Nephron progenitor cell (in vitro differentiated cells): ENCODE results near the gene COPB2.

ENCODE experiments used
- DNase-seq: peaks from one replicate; pipeline ENCODE4 v3.0.0; 2021
- H3K27ac Mint-ChIP-seq: 2 replicates; pipeline ENCODE4 v1.8.0; 2021; ENCODE audit warnings: mild to moderate bottlenecking, moderate library complexity, mixed read lengths
- H3K27me3 Mint-ChIP-seq: 2 replicates; pipeline ENCODE4 v1.8.0; 2021; ENCODE audit warnings: mild to moderate bottlenecking, low read depth, mixed read lengths; ENCODE audit not compliant: poor library complexity
- H3K36me3 Mint-ChIP-seq: 2 replicates; pipeline ENCODE4 v1.8.0; 2021; ENCODE audit warnings: low read depth, mixed read lengths
- H3K4me1 Mint-ChIP-seq: 2 replicates; pipeline ENCODE4 v1.8.0; 2021; ENCODE audit warnings: mixed read lengths
- H3K4me3 Mint-ChIP-seq: 2 replicates; pipeline ENCODE4 v1.8.0; 2021; ENCODE audit warnings: mild to moderate bottlenecking, moderate library complexity, mixed read lengths
- H3K9me3 Mint-ChIP-seq: 2 replicates; pipeline ENCODE4 v1.8.0; 2021; ENCODE audit warnings: mild to moderate bottlenecking, moderate library complexity, mixed read lengths
- CTCF ChIP-seq: fragments of 200-600 bp; sonication (generic); IDR thresholded peaks from 2 replicates; pipeline ENCODE4 v1.5.0; 2021; ENCODE audit warnings: antibody characterized with exemption

The COPB2 gene

GRCh38 chr3:139312416-139312815 is 77.0 kb downstream of the COPB2 start:
- Mint-ChIP-seq H3K36me3 (no peaks in the 10 kb centered on the region), H3K9me3 (no peaks in the 10 kb centered on the region), H3K4me1 (peaks cover 21% of the 10 kb centered on the region), H3K4me3 (no peak overlapping the region), H3K27ac (peak overlapping the region; percentile 55), H3K27me3 (peaks cover 26% of the 10 kb centered on the region)
- no peak for DNase-seq
- no peak for TF ChIP-seq CTCF

GRCh38 chr3:139311557-139311956 is 77.9 kb downstream of the COPB2 start:
- Mint-ChIP-seq H3K27ac (no peak overlapping the region), H3K36me3 (no peaks in the 10 kb centered on the region), H3K4me3 (no peak overlapping the region), H3K4me1 (peaks cover 21% of the 10 kb centered on the region), H3K27me3 (peaks cover 20% of the 10 kb centered on the region), H3K9me3 (no peaks in the 10 kb centered on the region)
- DNase-seq = no peak
- TF ChIP-seq CTCF = no peak

GRCh38 chr3:139310474-139310933 is 78.9 kb downstream of the COPB2 start:
- no peak overlapping the region for H3K4me3 Mint-ChIP-seq
- H3K36me3 Mint-ChIP-seq = no peaks in the 10 kb centered on the region
- no peaks in the 10 kb centered on the region for H3K9me3 Mint-ChIP-seq
- H3K27me3 Mint-ChIP-seq = peaks cover 19% of the 10 kb centered on the region
- H3K27ac Mint-ChIP-seq = no peak overlapping the region
- no peak for DNase-seq
- H3K4me1 Mint-ChIP-seq = peaks cover 21% of the 10 kb centered on the region
- no peak for TF ChIP-seq CTCF

- DNase-seq = no peak
- no peak overlapping the region for H3K27ac Mint-ChIP-seq
- H3K4me3 Mint-ChIP-seq = no peak overlapping the region
- no peak for TF ChIP-seq CTCF
- H3K27me3 Mint-ChIP-seq = peaks cover 14% of the 10 kb centered on the region
- H3K4me1 Mint-ChIP-seq = peaks cover 21% of the 10 kb centered on the region
- H3K9me3 Mint-ChIP-seq = no peaks in the 10 kb centered on the region
- no peaks in the 10 kb centered on the region for H3K36me3 Mint-ChIP-seq
Measured at GRCh38 chr3:139309880-139310279, 79.6 kb downstream of the COPB2 start.

GRCh38 chr3:139309061-139309591 is 80.3 kb downstream of the COPB2 start:
- no peak overlapping the region for H3K27ac Mint-ChIP-seq

More at GRCh38 chr3:139309061-139309591, 80.3 kb downstream of the COPB2 start:
- Mint-ChIP-seq H3K27me3 (peaks cover 14% of the 10 kb centered on the region), H3K4me3 (no peak overlapping the region), H3K4me1 (peaks cover 21% of the 10 kb centered on the region), H3K9me3 (no peaks in the 10 kb centered on the region), H3K36me3 (no peaks in the 10 kb centered on the region)
- TF ChIP-seq CTCF = no peak
- DNase-seq = no peak
